ENCODE measurements around the gene SLAMF7. TPM values are rescaled to one million over a fixed set of nuclear protein-coding genes. Genes with fewer than 3 reads are reported as not detected.

The SLAMF7 gene
- total and polyA plus RNA-seq, 2 of the 13 experiments (the other 11 are each of a cell fraction or from before 2014, with no cell fraction given) = not detected

DNA sequence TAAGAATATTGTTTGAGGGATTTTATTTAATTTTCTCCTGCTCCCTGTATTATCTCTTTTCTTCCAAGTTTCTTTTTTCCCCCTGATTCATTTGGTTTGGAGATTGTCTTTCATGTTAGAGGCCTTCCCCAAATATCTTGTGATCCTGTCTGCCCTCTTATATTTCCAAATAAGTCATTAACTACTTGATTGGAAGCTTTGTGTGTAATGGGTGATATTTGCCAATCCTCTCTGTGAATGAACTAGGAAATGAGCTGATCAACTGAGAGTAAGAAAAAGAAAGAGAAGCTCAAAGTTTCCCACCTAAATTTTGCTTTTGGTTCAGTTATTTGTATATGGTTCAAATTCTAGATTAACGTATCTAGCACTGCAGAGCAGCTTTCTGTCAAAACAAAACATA lies 33.3 kb downstream of the SLAMF7 start:
- Histone ChIP-seq H3K79me2 (ENCODE audit: insufficient read depth, low read length) (no peaks in the 10 kb centered on the region), H3K36me3 (replicated peaks in 1 of 2; ENCODE audit: control insufficient read depth in 1 of 2, insufficient read depth in 2 of 2, low read length in 2 of 2) (no peaks in the 10 kb centered on the region), H3K27me3 (ENCODE audit: control insufficient read depth in 1 of 2, insufficient read depth in 2 of 2, low read length in 2 of 2) (peaks cover 0 to 8% of the 10 kb centered on the region in 2 experiments; a peak in 2 of 5 replicates), H3K9me3 (ENCODE audit: low read length) (no peaks in the 10 kb centered on the region), H2AFZ (ENCODE audit: low read length) (no peak overlapping the region), H3K4me1 (ENCODE audit: insufficient read depth, low read length) (no peaks in the 10 kb centered on the region), H3K4me2 (ENCODE audit: low read depth, low read length) (no peak overlapping the region), H3K9ac (ENCODE audit: insufficient read depth, low read depth, low read length) (no peak overlapping the region), H3K4me3 (replicated peaks in 1 of 3; ENCODE audit: insufficient read depth in 1 of 3, low read depth in 2 of 3, low read length in 3 of 3) (no peak overlapping the region), H3K27ac (ENCODE audit: extremely low read length, insufficient read depth, low read length) (no peak overlapping the region), H4K20me1 (ENCODE audit: insufficient read depth, low read length) (no peaks in the 10 kb centered on the region)
- ChIA-PET CTCF (ENCODE audit: low intra/inter-chr PET ratio, low total read pairs) (no interaction called here), POLR2A (no interaction called here)
- no TSS peak for BruUV-seq (replicated peaks)
- in situ Hi-C loops (cut with HindIII; ENCODE audit: extremely low pct_ligation_motif_present, low pct_unique_long_range_greater_than_20kb) (no loop called here), intact Hi-C loops (cut with micrococcal nuclease; ENCODE audit: unreplicated experiment) (no loop called here)
- no peak for DNase-seq (ENCODE audit: low spot score)
- 3% methylated on average over 1 of the region's 1 CpG for WGBS (ENCODE audit: low lambda C conversion rate)
- no peak for FAIRE-seq
- TF ChIP-seq, protein P1, sequence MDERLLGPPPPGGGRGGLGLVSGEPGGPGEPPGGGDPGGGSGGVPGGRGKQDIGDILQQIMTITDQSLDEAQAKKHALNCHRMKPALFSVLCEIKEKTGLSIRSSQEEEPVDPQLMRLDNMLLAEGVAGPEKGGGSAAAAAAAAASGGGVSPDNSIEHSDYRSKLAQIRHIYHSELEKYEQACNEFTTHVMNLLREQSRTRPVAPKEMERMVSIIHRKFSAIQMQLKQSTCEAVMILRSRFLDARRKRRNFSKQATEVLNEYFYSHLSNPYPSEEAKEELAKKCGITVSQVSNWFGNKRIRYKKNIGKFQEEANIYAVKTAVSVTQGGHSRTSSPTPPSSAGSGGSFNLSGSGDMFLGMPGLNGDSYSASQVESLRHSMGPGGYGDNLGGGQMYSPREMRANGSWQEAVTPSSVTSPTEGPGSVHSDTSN (CRISPR knock-in tag; IDR thresholded peaks at IDR 0.05) = no peak
- no peak for TF ChIP-seq NCOA1 (CRISPR knock-in tag; IDR thresholded peaks at IDR 0.05)
- ATAC-seq = no peak

DNA sequence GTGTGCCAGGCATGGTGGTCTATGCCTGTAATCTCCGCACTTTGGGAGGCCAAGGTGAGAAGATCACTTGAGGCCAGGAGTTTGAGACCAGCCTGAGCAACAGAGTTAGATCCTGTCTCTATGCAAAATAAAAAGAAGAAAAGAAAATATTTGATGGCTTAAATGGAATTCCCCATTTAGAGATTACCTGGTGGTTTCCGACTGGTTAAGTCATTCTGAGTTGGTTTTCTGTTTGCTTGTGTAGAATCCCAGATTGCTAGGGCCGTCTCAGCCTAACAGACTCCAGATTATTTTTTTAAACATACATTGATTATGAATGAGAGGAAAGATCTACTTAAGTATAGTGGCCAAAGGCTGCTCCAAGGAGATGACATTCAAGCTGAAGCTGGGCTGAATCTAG lies 34.0 kb downstream of the SLAMF7 start:
- Histone ChIP-seq H3K9me3 (ENCODE audit: low read length) (no peaks in the 10 kb centered on the region), H4K20me1 (ENCODE audit: insufficient read depth, low read length) (no peaks in the 10 kb centered on the region), H3K9ac (ENCODE audit: insufficient read depth, low read depth, low read length) (no peak overlapping the region), H2AFZ (ENCODE audit: low read length) (no peak overlapping the region), H3K79me2 (ENCODE audit: insufficient read depth, low read length) (no peaks in the 10 kb centered on the region), H3K4me1 (ENCODE audit: insufficient read depth, low read length) (no peaks in the 10 kb centered on the region), H3K4me2 (ENCODE audit: low read depth, low read length) (no peak overlapping the region), H3K4me3 (replicated peaks in 1 of 3; ENCODE audit: insufficient read depth in 1 of 3, low read depth in 2 of 3, low read length in 3 of 3) (no peak overlapping the region), H3K27me3 (ENCODE audit: control insufficient read depth in 1 of 2, insufficient read depth in 2 of 2, low read length in 2 of 2) (peaks cover 0 to 8% of the 10 kb centered on the region in 2 experiments; a peak in 2 of 5 replicates), H3K27ac (ENCODE audit: extremely low read length, insufficient read depth, low read length) (no peak overlapping the region), H3K36me3 (replicated peaks in 1 of 2; ENCODE audit: control insufficient read depth in 1 of 2, insufficient read depth in 2 of 2, low read length in 2 of 2) (no peaks in the 10 kb centered on the region)
- ATAC-seq = no peak
- ChIA-PET POLR2A (no interaction called here), CTCF (ENCODE audit: low intra/inter-chr PET ratio, low total read pairs) (no interaction called here)
- 33% methylated on average over 3 of the region's 3 CpGs for WGBS (ENCODE audit: low lambda C conversion rate)
- DNase-seq (ENCODE audit: low spot score) = no peak
- no peak for FAIRE-seq
- in situ Hi-C loops (cut with HindIII; ENCODE audit: extremely low pct_ligation_motif_present, low pct_unique_long_range_greater_than_20kb) = no loop called here
- no TSS peak for BruUV-seq (replicated peaks)
- intact Hi-C loops (cut with micrococcal nuclease; ENCODE audit: unreplicated experiment) = no loop called here
- TF ChIP-seq ZSCAN25 (CRISPR knock-in tag; IDR thresholded peaks at IDR 0.05) (no peak), ZNF30 (CRISPR knock-in tag; IDR thresholded peaks at IDR 0.05) (no peak), ETV5 (CRISPR knock-in tag; IDR thresholded peaks at IDR 0.05; ENCODE audit: borderline replicate concordance) (no peak), ZNF883 (CRISPR knock-in tag; IDR thresholded peaks at IDR 0.05; ENCODE audit: not compliant biosample characterization) (no peak), RFX3 (CRISPR knock-in tag; IDR thresholded peaks at IDR 0.05) (no peak), SP1 (IDR thresholded peaks at IDR 0.05) (no peak), SP1 (CRISPR knock-in tag; IDR thresholded peaks at IDR 0.05) (no peak), MAFF (IDR thresholded peaks at IDR 0.05; ENCODE audit: low read depth, low read length) (no peak), RBAK (CRISPR knock-in tag; IDR thresholded peaks at IDR 0.05) (no peak), IKZF1 (IDR thresholded peaks at IDR 0.05) (no peak)
- TF ChIP-seq, protein P2, sequence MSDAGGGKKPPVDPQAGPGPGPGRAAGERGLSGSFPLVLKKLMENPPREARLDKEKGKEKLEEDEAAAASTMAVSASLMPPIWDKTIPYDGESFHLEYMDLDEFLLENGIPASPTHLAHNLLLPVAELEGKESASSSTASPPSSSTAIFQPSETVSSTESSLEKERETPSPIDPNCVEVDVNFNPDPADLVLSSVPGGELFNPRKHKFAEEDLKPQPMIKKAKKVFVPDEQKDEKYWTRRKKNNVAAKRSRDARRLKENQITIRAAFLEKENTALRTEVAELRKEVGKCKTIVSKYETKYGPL (CRISPR knock-in tag; IDR thresholded peaks at IDR 0.05) = no peak
- TF ChIP-seq, protein P3, sequence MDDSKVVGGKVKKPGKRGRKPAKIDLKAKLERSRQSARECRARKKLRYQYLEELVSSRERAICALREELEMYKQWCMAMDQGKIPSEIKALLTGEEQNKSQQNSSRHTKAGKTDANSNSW (CRISPR knock-in tag; IDR thresholded peaks at IDR 0.05; ENCODE audit: borderline replicate concordance) = no peak
- TF ChIP-seq, protein P4, sequence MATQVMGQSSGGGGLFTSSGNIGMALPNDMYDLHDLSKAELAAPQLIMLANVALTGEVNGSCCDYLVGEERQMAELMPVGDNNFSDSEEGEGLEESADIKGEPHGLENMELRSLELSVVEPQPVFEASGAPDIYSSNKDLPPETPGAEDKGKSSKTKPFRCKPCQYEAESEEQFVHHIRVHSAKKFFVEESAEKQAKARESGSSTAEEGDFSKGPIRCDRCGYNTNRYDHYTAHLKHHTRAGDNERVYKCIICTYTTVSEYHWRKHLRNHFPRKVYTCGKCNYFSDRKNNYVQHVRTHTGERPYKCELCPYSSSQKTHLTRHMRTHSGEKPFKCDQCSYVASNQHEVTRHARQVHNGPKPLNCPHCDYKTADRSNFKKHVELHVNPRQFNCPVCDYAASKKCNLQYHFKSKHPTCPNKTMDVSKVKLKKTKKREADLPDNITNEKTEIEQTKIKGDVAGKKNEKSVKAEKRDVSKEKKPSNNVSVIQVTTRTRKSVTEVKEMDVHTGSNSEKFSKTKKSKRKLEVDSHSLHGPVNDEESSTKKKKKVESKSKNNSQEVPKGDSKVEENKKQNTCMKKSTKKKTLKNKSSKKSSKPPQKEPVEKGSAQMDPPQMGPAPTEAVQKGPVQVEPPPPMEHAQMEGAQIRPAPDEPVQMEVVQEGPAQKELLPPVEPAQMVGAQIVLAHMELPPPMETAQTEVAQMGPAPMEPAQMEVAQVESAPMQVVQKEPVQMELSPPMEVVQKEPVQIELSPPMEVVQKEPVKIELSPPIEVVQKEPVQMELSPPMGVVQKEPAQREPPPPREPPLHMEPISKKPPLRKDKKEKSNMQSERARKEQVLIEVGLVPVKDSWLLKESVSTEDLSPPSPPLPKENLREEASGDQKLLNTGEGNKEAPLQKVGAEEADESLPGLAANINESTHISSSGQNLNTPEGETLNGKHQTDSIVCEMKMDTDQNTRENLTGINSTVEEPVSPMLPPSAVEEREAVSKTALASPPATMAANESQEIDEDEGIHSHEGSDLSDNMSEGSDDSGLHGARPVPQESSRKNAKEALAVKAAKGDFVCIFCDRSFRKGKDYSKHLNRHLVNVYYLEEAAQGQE (IDR thresholded peaks at IDR 0.05; ENCODE audit: borderline replicate concordance in 1 of 2, low read depth in 1 of 2, low read length in 2 of 2) = no peak
